Activated CD8-positive, alpha-beta memory T cell treated with anti-CD3 and anti-CD28 coated beads, Interleukin-2, amount 50 U/mL, for 24 hours (primary cell): Measurements from ENCODE around the gene RAMAC.
"Not testable (repeated sequence)": the region's sequence is repeated elsewhere in the genome, so short reads cannot be mapped to it uniquely, and the experiment has no call there.

Experiments
- DNase-seq: peaks from one replicate; pipeline ENCODE4 v3.0.0-alpha.2; 2020; ENCODE audit errors: extremely low read depth

Gene RAMAC

DNA sequence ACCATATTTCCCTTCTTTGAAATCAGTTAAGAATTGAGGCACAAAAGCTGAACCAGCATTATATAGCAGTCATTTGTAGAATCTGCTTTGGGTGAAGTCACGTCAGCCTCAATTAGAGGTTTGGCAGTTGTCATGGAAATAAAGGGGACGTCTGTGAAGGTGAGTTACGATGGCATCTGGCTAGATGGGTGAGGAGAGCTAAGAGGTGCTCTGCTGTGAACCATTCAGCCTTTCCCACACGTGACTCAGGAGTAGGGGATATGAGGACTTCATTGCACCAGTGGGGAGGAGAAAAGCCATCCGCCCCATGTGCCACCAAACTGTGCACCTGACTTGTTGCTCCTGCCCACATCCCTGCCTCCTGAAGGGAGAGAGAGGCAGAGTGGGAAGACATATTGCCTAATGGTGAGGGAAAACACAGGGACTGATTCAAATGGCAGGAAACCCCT lies 28.2 kb downstream of the RAMAC start:
- DNase-seq, result no peak

DNA sequence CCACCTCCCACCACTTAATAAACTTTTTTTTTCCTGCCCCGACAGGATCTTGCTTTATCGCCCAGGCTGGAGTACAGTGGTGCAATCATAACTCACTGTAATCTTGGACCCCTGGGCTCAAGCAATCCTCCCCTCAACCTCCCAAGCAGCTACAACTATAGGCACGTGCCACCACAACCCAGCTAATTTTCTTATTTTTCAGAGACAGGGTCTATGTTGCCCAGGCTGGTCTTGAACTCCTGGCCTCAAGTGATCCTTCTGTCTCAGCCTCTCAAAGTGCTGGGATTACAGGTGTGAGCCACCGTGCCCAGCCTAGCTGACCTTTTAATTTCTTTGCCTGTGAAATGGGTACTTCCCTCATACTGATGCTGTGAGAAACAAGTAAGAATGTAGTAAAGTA lies 29.4 kb downstream of the RAMAC start:
- DNase-seq, result no peak

DNA sequence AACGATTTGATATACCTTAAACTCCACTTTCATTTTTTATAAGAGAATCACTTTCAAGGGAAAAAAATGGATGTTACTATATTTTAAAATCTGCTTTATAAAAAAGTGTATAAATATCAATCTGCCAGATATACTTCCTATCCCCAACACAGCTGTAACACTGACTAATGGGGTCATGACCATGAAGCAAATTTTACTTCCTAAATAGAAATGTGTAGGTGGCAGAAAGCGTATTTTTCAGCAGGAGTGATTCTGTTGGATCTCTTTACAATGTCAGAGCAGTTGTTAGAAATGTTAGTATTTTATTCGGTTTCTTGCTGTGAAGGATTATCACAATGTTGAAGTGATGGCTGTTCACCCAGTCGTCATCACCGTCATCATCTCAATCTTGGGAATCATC lies 30.9 kb downstream of the RAMAC start:
- no peak for DNase-seq

DNA sequence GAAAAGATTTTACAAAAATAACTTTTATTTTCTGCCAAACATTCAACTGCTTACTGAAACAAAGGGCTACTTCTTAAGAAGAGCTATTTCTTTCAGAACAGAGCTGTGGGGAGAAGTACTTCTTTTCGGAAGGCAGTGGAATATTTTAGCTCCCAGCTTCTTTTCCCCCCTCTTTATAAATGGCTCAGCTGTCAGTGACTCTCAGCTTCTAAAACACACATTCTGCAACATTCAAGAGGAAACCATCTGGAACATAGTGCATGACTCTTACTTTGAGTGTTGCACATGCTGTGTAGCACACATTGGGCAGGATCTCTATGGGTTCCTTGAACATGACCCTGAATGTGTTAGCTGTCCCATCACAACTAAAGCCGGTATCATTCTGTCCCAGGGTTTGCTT lies 32.4 kb downstream of the RAMAC start:
- no peak for DNase-seq

DNA sequence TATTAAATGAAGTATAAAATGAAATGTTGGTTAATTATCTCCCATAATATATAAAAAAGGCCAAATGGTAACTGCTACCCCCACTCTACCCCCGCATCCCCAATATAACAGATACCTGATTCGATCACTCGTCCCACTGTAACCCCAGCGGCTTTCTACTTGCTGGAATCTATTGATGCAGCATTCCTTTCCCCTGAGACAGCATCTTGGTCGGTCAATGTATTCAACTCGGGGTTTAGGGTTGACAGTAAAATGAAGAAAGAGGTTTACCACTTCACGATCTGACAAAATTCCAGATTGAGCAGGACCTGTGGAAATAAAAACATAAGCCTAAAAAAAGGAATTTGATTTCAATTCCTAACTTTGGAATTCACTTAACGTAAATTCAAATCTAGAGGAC lies 44.0 kb downstream of the RAMAC start:
- DNase-seq, result no peak

DNA sequence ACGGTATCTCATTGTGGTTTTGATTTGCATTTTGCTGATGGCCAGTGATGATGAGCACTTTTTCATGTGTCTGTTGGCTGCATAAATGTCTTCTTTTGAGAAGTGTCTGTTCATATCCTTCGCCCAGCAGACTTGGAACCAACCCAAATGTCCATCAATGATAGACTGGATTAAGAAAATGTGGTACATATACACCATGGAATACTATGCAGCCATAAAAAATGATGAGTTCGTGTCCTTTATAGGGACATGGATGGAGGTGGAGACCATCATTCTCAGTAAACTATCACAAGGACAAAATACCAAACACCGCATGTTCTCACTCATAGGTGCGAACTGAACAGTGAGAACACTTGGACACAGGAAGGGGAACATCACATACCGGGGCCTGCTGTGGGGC lies 45.2 kb downstream of the RAMAC start:
- not testable (repeated sequence) for DNase-seq

DNA sequence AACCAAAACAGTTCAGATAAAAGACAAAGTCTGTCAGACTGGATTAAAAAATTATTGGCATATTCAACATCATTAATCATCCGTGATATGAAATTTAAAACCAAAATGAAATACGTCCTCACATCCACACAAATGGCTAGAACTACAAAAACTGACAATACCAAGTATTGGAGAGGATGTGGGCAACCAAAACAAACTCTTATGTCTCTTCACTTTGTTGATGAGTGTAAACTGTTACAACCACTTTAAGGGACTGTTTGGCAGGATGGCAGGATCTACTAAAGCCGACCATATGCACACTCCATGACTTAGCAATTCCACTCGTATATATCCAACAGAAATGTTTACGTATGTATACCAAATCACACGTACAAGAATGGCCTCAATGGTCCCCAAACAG lies 50.2 kb downstream of the RAMAC start:
- no peak for DNase-seq

DNA sequence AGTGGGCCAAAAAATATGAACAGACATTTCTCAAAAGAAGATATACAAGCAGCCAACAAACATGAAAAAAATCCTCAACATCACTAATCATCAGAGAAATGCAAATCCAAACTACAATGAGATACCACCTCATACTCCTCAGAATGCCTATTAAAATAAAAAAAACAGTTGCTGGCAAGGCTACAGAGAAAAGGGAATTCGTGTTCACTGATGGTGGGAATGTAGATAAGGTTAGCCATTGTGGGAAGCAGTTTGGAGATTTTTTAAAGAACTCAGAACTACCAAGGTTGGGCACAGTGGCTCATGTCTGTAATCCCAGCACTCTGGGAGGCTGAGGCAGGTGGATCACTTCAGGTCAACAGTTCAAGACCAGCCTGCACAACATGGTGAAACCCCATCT lies 53.2 kb downstream of the RAMAC start:
- no peak for DNase-seq
